IPS DF 19.7 (cell line): ENCODE data around the gene OSR1.

Source experiments
- DNase-seq: peaks from one replicate; pipeline ENCODE4 v3.0.0-alpha.2; 2013; ENCODE audit warnings: low read depth, low spot score

OSR1 gene

GRCh38 chr2:19359021-19359357 is 566 bp upstream of the OSR1 start:
- no peak for DNase-seq

GRCh38 chr2:19357402-19358241 is 801 bp downstream of the OSR1 start:
- no peak for DNase-seq

- DNase-seq = no peak
Measured at GRCh38 chr2:19356545-19357401, 1.6 kb downstream of the OSR1 start.

- DNase-seq = no peak
Measured at GRCh38 chr2:19355931-19356544, 2.4 kb downstream of the OSR1 start.

- no peak for DNase-seq
Measured at GRCh38 chr2:19355416-19355821, 3.0 kb downstream of the OSR1 start.

- no peak for DNase-seq
Measured at GRCh38 chr2:19355014-19355405, 3.4 kb downstream of the OSR1 start.

GRCh38 chr2:19353721-19354050 is 4.7 kb downstream of the OSR1 start:
- no peak for DNase-seq

- DNase-seq = no peak
Measured at GRCh38 chr2:19352946-19353720, 5.3 kb downstream of the OSR1 start.

GRCh38 chr2:19351899-19352697 is 6.3 kb downstream of the OSR1 start:
- DNase-seq = no peak

- no peak for DNase-seq
Measured at GRCh38 chr2:19351499-19351898, 6.9 kb downstream of the OSR1 start.

GRCh38 chr2:19350678-19351401 is 7.6 kb downstream of the OSR1 start:
- DNase-seq = no peak

- no peak for DNase-seq
Measured at GRCh38 chr2:19349911-19350677, 8.3 kb downstream of the OSR1 start.

- DNase-seq = no peak
Measured at GRCh38 chr2:19348692-19349091, 9.7 kb downstream of the OSR1 start.

- no peak for DNase-seq
Measured at GRCh38 chr2:19347619-19348562, 10.5 kb downstream of the OSR1 start.

GRCh38 chr2:19346983-19347618 is 11.3 kb downstream of the OSR1 start:
- DNase-seq = no peak

- DNase-seq = no peak
Measured at GRCh38 chr2:19337742-19338141, 20.7 kb downstream of the OSR1 start.

- no peak for DNase-seq
Measured at GRCh38 chr2:19337202-19337601, 21.2 kb downstream of the OSR1 start.

GRCh38 chr2:19336781-19337180 is 21.6 kb downstream of the OSR1 start:
- DNase-seq = no peak
